Astrocyte (in vitro differentiated cells and primary cell): ENCODE data around the gene PSME4. TPM values are rescaled to one million over a fixed set of nuclear protein-coding genes. Genes with fewer than 3 reads are reported as not detected.

Experiments used
- DNase-seq: peaks from one replicate; pipeline ENCODE4 v3.0.0-alpha.2; 2010; ENCODE audit warnings: low read depth
- FAIRE-seq: peaks from 2 replicates; lab custom pipeline; 2011; peaks lifted over from hg19 to GRCh38; lab: Jason Lieb, UNC
- H2AFZ ChIP-seq: 2 replicates; pipeline ENCODE4 v1.6.0; 2012; ENCODE audit warnings: low read depth, low read length, inconsistent platforms
- H3K27ac ChIP-seq: 2 replicates; pipeline ENCODE4 v1.5.1; 2011; ENCODE audit warnings: low read depth, low read length, inconsistent platforms
- H3K27me3 ChIP-seq: 2 replicates; pipeline ENCODE4 v1.6.0; 2011; ENCODE audit warnings: low read length, inconsistent platforms; ENCODE audit not compliant: insufficient read depth
- H3K36me3 ChIP-seq: 2 replicates; pipeline ENCODE4 v1.5.1; 2011; ENCODE audit warnings: low read length, inconsistent platforms; ENCODE audit not compliant: insufficient read depth
- H3K4me1 ChIP-seq: 2 replicates; pipeline ENCODE4 v1.5.1; 2011; ENCODE audit warnings: low read length, inconsistent platforms; ENCODE audit not compliant: insufficient read depth
- H3K4me2 ChIP-seq: 2 replicates; pipeline ENCODE4 v1.6.0; 2012; ENCODE audit warnings: low read length, inconsistent platforms
- H3K4me3 ChIP-seq: 2 replicates; pipeline ENCODE4 v1.5.1; 2011; ENCODE audit warnings: low read depth, mild to moderate bottlenecking, low read length, inconsistent platforms; ENCODE audit not compliant: insufficient read depth
- H3K79me2 ChIP-seq: 2 replicates; pipeline ENCODE4 v1.6.0; 2012; ENCODE audit warnings: mild to moderate bottlenecking, low read length, inconsistent platforms; ENCODE audit not compliant: insufficient read depth
- H3K9ac ChIP-seq: 2 replicates; pipeline ENCODE4 v1.6.0; 2012; ENCODE audit warnings: mild to moderate bottlenecking, low read length, inconsistent platforms
- H3K9me3 ChIP-seq: 2 replicates; pipeline ENCODE4 v1.5.1; 2012; ENCODE audit warnings: low read depth, mild to moderate bottlenecking, low read length, inconsistent platforms; ENCODE audit not compliant: insufficient read depth
- H4K20me1 ChIP-seq: 2 replicates; pipeline ENCODE4 v1.6.0; 2012; ENCODE audit warnings: low read length, inconsistent platforms; ENCODE audit not compliant: insufficient read depth
- H3K27ac Mint-ChIP-seq: one replicate; pipeline ENCODE4 v1.8.0; 2021; ENCODE audit warnings: mild to moderate bottlenecking, mixed read lengths; ENCODE audit not compliant: unreplicated experiment
- H3K27me3 Mint-ChIP-seq: one replicate; pipeline ENCODE4 v1.8.0; 2021; ENCODE audit warnings: low read depth, mixed read lengths; ENCODE audit not compliant: unreplicated experiment
- H3K36me3 Mint-ChIP-seq: one replicate; pipeline ENCODE4 v1.8.0; 2021; ENCODE audit warnings: low read depth, mixed read lengths; ENCODE audit not compliant: unreplicated experiment
- H3K4me1 Mint-ChIP-seq: one replicate; pipeline ENCODE4 v1.8.0; 2021; ENCODE audit warnings: low read depth, mixed read lengths; ENCODE audit not compliant: unreplicated experiment
- H3K4me3 Mint-ChIP-seq: one replicate; pipeline ENCODE4 v1.8.0; 2021; ENCODE audit warnings: mild to moderate bottlenecking, moderate library complexity, mixed read lengths; ENCODE audit not compliant: unreplicated experiment
- H3K9me3 Mint-ChIP-seq: one replicate; pipeline ENCODE4 v1.8.0; 2021; ENCODE audit warnings: mild to moderate bottlenecking, mixed read lengths; ENCODE audit not compliant: unreplicated experiment
- EZH2 ChIP-seq: IDR thresholded peaks from 2 replicates; pipeline ENCODE4 v1.6.1; 2012; ENCODE audit warnings: mild to moderate bottlenecking, low read length, inconsistent platforms; ENCODE audit not compliant: insufficient read depth
- total RNA-seq: library from RNA; stranded (reverse); gene quantifications from 2 replicates; pipeline ENCODE4 v1.2.1, GENCODE V29; 2021
- TF ChIP-seq, protein P1 (sequence below): IDR thresholded peaks from 2 replicates; pipeline ENCODE4 v1.5.1; 2011; ENCODE audit warnings: low read depth, mild to moderate bottlenecking, inconsistent platforms, low read length, moderate library complexity; ENCODE audit not compliant: insufficient read depth

The PSME4 gene
- total RNA-seq, 1 donor from 2014 or later, result 110 TPM

GRCh38 chr2:53942280-53942679 is 28.5 kb downstream of the PSME4 start:
- Histone ChIP-seq H2AFZ (no peak overlapping the region), H3K36me3 (peaks cover 34% of the 10 kb centered on the region), H3K27me3 (no peaks in the 10 kb centered on the region), H3K79me2 (peaks cover 61% of the 10 kb centered on the region), H3K4me3 (no peak overlapping the region), H3K9ac (no peak overlapping the region), H3K4me1 (peaks cover 8% of the 10 kb centered on the region), H3K27ac (no peak overlapping the region), H4K20me1 (peaks cover 16% of the 10 kb centered on the region), H3K4me2 (no peak overlapping the region), H3K9me3 (no peaks in the 10 kb centered on the region)
- no peaks in the 10 kb centered on the region for H3K4me1 Mint-ChIP-seq
- no peaks in the 10 kb centered on the region for H3K27me3 Mint-ChIP-seq
- H3K27ac Mint-ChIP-seq, result no peak overlapping the region
- H3K36me3 Mint-ChIP-seq, result peaks cover 11% of the 10 kb centered on the region
- TF ChIP-seq EZH2, result no peak
- TF ChIP-seq, protein P1, sequence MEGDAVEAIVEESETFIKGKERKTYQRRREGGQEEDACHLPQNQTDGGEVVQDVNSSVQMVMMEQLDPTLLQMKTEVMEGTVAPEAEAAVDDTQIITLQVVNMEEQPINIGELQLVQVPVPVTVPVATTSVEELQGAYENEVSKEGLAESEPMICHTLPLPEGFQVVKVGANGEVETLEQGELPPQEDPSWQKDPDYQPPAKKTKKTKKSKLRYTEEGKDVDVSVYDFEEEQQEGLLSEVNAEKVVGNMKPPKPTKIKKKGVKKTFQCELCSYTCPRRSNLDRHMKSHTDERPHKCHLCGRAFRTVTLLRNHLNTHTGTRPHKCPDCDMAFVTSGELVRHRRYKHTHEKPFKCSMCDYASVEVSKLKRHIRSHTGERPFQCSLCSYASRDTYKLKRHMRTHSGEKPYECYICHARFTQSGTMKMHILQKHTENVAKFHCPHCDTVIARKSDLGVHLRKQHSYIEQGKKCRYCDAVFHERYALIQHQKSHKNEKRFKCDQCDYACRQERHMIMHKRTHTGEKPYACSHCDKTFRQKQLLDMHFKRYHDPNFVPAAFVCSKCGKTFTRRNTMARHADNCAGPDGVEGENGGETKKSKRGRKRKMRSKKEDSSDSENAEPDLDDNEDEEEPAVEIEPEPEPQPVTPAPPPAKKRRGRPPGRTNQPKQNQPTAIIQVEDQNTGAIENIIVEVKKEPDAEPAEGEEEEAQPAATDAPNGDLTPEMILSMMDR, result no peak
- no peak overlapping the region for H3K4me3 Mint-ChIP-seq
- DNase-seq (no peak), FAIRE-seq (no peak)
- no peaks in the 10 kb centered on the region for H3K9me3 Mint-ChIP-seq

DNA sequence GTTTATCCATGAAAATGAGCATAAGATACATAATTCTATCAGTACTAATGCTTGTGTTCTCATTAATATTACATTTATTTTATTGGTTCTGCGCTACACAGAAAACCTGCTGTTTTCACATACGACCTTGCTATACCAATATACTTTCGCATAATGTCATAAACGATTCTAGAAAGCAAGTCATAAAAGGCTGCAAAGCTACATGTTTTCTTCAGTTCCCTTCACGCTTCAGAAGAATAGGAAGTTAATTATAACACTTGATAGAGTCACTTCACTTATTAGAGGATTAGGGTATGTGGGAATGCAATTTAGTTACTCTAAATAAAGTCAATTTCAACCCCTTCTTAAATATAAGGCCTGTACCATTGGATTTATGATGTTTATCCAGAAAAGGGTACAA is 29.0 kb downstream of the PSME4 start:
- no peak overlapping the region for H3K27ac ChIP-seq
- no peak overlapping the region for H3K4me3 ChIP-seq
- H3K27ac Mint-ChIP-seq, result no peak overlapping the region
- H3K4me3 Mint-ChIP-seq, result no peak overlapping the region
- peaks cover 13% of the 10 kb centered on the region for H4K20me1 ChIP-seq
- H3K4me2 ChIP-seq, result no peak overlapping the region
- FAIRE-seq (no peak), DNase-seq (no peak)
- peaks cover 56% of the 10 kb centered on the region for H3K79me2 ChIP-seq
- H2AFZ ChIP-seq, result no peak overlapping the region
- TF ChIP-seq, protein P1, result no peak
- no peak for TF ChIP-seq EZH2
- H3K9me3 ChIP-seq, result no peaks in the 10 kb centered on the region
- H3K36me3 Mint-ChIP-seq, result peaks cover 11% of the 10 kb centered on the region
- no peaks in the 10 kb centered on the region for H3K27me3 ChIP-seq
- H3K9ac ChIP-seq, result no peak overlapping the region
- peaks cover 8% of the 10 kb centered on the region for H3K4me1 ChIP-seq
- peaks cover 32% of the 10 kb centered on the region for H3K36me3 ChIP-seq
- H3K4me1 Mint-ChIP-seq, result no peaks in the 10 kb centered on the region
- H3K27me3 Mint-ChIP-seq, result no peaks in the 10 kb centered on the region
- H3K9me3 Mint-ChIP-seq, result no peaks in the 10 kb centered on the region

GRCh38 chr2:53939656-53940055 is 31.1 kb downstream of the PSME4 start:
- H2AFZ ChIP-seq, result no peak overlapping the region
- H4K20me1 ChIP-seq, result peaks cover 4% of the 10 kb centered on the region
- TF ChIP-seq, protein P1, result no peak
- no peak for TF ChIP-seq EZH2
- Mint-ChIP-seq H3K4me3 (no peak overlapping the region), H3K27ac (no peak overlapping the region), H3K36me3 (peaks cover 6% of the 10 kb centered on the region), H3K4me1 (no peaks in the 10 kb centered on the region), H3K9me3 (no peaks in the 10 kb centered on the region), H3K27me3 (no peaks in the 10 kb centered on the region)
- peaks cover 38% of the 10 kb centered on the region for H3K79me2 ChIP-seq
- DNase-seq, result peak; percentile 46
- H3K27me3 ChIP-seq, result no peaks in the 10 kb centered on the region
- H3K4me1 ChIP-seq, result peaks cover 8% of the 10 kb centered on the region
- no peak overlapping the region for H3K27ac ChIP-seq
- no peaks in the 10 kb centered on the region for H3K9me3 ChIP-seq
- H3K4me3 ChIP-seq, result no peak overlapping the region
- H3K4me2 ChIP-seq, result peak overlapping the region; percentile 13
- H3K9ac ChIP-seq, result no peak overlapping the region
- H3K36me3 ChIP-seq, result peaks cover 43% of the 10 kb centered on the region
- no peak for FAIRE-seq
